Activated T-helper 1 cell treated with Interleukin-2 at 50 U/mL for 16 hours (primary cell): ENCODE measurements around the gene GPR18.
"Not testable (repeated sequence)": the region's sequence is repeated elsewhere in the genome, so short reads cannot be mapped to it uniquely, and the experiment has no call there.

ENCODE experiments used
- DNase-seq: peaks from one replicate; pipeline ENCODE4 v3.0.0-alpha.2; 2020; ENCODE audit warnings: low read depth

The GPR18 gene

DNA sequence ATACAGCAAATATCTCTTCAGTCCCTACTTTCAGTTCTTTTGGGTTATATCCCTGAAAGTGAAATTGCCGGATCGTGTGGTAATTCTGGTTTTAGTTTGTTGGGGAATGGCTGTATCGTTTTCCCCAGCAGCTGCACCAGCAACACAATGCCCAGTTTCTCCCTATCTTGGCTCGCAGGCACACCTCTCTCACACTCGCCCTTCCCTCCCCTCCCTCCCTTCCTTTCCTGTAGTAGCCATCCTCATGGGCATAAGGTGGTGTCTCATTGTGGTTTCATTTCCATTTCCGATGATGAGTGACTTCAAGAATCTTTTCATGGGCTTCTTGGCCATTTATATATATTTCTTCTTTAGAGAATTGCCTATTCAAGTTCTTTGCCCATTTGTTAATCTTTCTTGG is 8.6 kb upstream of the GPR18 start:
- no peak for DNase-seq

DNA sequence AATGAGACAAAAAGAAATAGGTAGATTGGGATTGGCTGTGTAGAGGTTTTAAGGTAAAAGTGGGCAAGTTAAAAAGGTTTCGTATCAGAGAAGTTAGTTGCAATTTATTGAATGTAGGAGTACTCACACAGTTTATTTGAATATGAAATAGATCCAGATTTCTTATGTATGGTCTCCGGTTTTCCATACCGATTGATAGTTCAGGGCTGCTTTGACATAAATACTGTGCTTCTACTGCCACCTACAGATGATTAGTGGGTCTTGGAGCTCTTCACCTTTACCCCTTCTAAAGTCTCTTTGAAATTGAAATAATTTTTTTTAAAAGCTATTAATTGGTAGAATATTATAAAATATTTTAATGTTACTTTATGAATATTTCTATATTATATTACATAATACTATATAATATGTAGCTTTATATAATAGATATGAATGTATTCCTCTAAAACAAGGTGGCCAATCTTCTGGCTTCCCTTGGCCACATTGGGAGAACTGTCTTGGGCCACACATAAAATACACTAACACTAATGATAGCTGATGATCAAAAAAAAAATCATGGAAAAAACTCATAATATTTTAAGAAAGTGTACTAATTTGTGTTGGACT is 7.7 kb upstream of the GPR18 start:
- no peak for DNase-seq

DNA sequence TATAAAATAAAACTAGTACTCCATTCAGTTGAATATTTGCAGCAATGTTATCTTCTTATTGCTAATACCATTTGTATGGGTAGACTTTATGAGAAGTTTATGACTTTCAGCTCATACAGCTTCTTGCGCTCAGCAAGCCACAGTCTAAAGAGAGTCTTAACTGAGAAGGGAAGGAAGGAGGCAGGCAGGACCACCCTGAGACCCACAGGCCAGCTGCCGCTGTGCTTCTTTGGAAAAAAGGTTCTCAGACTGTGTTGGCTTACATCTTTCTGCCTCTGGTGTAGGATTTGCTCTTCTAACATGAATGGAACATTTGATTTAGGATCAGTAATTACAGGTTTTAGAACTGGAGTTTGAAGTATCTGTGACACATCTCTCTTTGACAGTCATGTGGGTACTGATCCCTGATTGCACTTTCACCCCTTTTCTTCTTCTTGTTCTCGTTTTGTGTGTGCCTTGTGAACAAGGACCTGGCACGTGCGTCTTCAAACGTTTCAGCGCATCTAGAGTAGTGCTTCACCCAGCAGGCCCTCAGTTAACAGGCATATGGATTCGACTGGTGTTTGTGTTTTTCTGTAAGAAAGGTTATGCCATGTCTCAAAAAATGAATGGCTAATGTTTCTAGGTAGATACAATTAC is 7.1 kb upstream of the GPR18 start:
- no peak for DNase-seq

DNA sequence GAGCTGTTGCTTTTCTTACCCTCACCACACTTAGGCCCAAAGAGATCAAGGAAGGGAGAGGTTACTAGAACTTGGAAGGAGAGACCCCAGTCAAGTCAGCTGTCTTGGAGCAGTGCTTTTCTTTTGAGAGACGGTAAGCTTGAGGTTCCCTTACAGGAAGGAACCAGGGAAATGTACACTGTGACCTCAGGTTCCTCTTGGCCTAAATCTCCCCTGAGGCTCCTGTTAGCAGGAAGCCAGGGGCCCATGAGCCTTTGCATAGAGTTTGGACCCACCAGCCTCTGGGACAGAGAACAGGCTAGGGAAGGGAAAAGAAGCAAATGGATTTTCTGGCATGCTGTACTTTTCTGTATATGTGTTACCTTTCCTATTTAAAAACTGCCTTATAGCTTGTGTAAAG is 5.9 kb upstream of the GPR18 start:
- no peak for DNase-seq

DNA sequence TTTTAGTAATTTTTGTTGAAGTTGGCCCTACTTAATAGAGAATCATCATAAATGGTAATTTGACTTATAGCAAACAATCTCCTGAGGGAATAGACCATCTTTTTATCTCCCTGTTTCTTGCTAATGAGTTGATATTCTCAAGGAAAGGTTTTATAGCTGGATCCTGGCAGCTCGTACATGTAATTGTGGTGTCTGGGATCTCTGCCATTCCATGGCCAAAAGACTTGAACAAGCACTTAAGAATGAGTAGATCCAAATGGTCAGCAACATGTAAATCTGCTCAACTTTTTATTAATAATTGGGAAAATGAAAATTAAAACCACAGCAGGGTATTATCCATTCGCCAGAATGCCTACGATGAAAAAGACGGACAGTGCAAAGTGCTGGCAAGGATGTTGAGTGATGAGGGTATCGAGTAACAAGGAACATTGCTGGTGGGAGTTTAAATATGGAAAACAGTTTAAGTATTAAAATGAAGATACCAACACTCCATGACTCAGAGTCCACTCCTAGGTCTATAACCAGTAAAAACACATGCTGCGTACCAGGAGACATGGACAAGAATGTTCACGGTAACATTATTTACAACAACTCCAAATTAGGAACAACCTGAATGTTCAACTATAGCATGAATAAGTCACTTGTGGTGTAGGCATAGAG is 5.1 kb upstream of the GPR18 start:
- DNase-seq = no peak

DNA sequence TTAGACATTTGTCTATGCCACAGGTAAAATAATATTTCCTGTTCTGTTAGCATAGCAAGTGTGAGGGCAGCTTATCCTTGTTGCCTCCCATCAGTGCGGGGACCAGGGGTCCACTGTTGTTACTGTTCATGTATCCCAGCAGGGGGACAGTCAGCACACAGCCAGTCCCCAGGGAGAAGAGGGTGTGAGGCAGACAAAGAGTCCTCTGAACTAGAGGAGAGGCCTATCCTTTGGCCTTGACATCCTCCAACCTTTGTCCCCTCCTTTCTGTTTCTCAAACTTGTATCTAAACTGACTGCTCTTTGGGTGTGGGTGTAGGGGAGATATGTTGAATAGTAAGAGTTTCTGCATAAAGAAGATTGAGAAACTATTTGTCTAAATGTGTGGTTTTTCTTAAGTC is 2.9 kb upstream of the GPR18 start:
- no peak for DNase-seq

DNA sequence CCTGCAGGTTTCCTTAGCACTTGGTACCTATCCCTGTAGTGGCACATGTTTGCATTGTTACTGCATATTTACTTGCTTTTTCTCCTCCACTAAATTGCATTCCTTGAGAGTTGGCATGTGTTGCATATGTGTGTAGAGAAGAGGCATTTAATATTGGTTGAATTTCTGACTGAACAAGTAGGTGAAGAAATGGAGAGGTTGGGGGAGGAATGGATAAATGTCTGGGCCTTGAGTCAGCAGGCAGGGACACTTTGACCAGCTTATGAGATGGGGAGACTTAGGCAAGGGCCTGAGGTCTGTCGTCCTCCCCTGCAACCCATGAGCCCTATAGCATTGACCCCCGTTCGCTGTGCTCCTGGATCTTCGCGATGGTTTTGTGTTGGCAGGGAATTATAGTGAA is 2.0 kb upstream of the GPR18 start:
- no peak for DNase-seq

DNA sequence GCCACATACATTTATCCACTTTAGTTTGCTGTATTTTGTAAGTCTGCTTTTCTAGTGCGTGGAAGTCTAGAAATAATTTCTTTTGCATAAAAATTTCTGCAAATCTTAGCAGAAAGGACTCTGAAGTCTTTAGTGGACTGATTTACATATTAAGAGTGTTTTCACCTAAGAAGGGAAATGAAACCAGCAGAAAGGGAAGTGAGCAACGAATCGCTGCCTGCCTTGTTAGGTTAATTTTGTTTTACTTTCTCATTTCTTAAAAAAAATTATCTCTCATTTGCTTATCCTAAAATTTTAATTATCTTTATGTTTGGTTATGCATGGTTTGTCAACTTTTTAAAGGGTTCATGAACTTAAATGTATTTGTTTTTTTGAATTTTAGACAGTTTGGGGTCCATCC is 767 bp upstream of the GPR18 start:
- no peak for DNase-seq

DNA sequence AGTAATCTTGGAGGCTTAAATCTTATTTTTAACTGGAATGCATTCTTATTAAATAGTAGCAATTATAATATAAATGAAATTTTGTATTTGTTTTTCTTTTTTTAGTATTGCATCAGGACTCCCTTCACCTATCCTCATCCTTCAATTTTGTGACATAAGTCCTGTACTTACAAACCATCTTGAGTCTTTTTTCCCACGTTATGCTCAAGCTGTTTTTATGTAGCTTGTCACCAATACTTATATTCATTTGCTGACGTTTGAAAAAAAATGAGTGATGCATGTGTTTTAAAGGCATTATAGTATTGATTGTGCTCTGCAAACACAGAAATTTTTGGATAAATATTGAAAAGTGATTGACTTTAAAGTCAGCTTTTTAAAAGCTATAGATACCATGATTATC is 888 bp downstream of the GPR18 start:
- no peak for DNase-seq

DNA sequence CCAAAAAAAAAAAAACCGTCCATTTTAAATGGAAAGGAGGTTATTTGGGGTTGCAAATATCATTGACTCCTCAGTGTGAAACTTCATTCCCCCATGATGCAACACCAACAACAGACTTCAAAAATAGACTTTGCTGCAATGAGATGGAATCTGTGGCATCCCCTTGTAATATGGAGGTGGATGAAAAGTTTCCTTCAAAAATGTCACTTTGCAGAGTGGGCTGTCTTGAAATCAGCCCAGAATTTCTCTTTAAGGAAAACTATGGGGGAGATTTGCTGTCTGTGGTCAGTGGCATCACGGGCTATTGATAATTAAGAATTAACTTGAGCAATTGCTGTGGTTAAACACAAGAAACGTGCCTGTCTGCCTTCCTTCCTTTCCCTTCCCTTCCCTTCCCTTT is 1.5 kb downstream of the GPR18 start:
- DNase-seq = no peak

DNA sequence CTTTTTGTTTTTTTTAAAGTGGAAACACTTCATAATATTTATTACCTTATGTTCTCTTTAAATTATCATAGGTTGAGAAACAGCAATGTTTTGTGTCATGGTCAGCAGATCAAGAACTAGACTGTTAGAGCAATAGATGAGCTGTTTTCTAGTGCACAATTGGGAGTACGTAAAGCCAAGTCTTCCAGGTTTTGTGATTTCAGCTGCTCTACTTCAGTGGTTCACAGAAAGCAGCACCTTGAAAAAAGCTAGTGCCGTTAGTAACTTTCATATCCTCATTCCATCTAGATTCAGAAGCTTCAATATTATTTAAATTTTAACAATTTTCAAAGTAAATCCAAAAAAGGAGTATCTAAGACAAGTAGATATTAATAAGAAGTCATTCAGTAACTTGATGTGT is 1.9 kb downstream of the GPR18 start:
- DNase-seq = no peak

DNA sequence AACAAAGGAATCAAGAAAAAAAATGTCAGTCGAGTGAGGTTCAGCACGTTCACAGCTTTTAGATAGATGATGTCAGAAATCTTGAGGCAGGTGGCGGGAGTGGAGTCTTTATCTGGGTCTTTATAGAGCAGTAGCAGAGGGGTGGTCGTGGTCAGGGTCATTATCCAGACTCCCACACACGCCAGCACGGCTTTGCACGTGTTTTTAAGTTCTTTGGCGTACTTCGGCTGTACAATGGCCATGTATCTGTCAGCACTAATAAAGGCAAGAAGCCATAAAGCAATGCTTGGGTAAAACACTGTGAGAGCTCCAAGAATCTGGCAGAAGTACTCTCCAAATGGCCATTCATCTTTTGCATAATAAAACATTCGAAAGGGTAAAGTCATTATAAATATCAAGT is 2.9 kb downstream of the GPR18 start:
- DNase-seq = no peak

DNA sequence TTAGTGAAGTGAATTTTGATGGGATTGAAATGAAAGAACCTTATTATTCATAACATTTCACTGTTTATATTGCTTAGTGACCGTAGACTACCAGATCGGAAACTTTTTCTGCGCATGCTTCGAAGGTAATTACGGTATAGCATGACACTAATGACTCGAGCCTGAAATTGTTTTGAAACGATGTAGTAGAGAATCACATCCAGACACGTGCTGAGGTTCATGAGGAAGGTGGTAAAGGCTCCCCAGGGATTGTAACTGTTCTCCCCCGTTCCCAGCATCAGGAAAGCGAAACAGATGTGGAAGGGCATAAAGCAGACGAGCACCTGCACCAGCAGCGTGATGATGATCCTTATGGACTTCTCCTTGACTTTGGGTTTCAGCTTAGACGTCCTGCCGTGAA is 3.3 kb downstream of the GPR18 start:
- DNase-seq = no peak

DNA sequence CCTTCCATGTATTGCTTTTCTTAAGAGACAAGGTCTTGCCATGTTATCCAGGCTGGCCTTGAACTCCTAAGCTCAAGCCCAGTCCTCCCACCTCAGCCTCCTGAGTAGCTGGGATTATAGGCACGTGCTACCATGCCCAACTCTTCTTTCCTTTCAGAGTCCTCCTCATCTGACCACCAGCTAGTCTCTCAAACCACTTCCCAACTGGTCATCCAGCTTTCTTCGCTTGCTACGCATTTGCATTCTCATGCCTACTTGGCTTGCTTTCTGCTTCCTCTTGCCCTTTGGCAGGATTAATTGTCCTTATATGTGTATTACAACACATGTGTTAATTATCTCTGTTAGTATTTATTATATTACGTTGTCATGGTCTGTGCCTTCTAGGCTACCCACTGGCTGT is 6.3 kb downstream of the GPR18 start:
- DNase-seq = no peak

DNA sequence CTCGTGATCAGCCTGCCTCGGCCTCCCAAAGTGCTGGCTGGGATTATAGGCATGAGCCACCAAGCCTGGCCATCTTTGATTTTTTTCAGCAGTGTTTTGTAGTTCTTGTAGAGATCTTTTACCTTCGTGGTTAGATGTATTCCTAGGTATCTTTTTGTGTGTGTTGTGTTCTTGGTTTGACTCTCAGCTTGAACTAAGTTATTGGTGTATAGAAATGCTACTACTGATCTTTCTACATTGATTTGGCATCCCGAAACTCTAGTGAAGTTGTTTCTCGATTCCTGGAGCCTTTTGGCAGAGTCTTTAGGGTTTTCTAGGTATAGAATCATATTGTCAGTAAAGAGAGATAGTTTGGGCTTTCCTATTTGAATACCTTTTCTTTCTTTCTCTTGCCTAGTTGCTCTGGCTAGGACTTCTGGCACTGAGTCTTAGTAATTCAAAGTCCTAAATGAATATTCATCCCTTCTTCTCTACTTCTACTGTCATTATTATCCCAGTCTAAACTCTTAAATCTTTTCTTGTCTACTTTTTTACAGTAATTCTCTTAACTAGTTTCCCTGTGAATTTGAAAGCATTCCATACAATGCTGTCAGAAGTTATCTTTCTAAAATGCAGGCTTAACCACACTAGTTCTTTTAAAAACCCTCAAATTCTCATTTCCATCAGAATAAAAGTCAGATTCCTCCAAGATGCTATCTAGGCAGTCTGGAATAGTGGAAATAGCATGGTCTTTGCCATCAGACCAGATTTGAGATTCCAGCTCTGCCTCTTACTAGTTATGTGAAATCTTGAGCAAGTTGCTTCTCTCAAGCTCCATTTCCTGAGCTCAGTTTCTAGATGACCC is 7.0 kb downstream of the GPR18 start:
- no peak for DNase-seq

DNA sequence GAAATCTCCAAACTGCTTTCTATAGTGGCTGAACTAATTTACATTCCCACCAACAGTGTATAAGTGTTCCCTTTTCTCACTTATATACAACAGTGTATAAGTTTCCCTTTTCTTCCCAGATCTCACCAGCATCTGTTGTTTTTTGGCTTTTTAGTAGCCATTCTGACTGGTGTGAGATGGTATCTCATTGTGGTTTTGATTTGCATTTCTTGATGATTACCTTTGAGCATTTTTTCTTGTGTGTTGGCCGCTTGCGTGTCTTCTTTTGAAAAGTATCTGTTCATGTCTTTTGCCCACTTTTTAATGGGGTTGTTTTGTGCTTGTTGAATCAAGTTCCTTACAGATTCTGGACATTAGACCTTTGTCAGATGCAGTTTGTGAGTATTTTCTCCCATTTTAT is 8.6 kb downstream of the GPR18 start:
- DNase-seq = not testable (repeated sequence)

DNA sequence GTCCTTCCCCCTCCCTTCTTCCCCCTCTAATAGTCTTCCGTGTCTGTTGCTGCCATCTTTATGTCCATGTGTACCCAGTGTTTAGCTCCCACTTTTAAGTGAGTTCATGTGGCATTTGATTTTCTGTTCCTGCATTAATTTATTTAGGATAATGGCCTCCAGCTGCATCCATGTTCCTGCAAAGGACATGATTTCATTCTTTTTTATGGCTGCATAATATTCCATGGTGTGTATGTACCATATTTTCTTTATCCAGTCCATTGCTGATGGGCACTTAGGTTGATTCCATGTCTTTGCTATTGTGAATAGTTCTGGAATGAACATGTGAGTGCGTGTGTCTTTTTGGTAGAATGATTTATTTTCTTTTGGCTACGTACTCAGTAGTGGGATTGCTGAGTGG is 9.0 kb downstream of the GPR18 start:
- DNase-seq = not testable (repeated sequence)

DNA sequence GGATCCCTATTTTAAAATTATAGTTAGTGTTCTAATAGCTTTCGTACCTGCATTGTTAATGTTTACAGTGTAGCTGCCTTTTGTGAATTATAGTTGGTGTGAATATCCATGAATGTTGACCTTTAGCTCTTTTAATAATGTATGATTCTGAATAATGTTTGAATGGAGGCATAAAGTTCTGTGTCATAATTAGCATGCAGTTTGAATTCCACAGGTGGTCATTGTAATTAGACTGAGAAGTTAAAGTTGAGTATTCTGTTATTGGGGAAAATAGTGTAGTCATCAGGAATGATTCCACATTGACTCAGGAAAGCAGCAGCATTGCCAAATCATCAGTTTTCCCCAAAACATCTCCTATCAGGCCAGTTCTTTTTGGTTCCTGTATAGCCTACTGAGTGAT is 12.1 kb downstream of the GPR18 start:
- no peak for DNase-seq

DNA sequence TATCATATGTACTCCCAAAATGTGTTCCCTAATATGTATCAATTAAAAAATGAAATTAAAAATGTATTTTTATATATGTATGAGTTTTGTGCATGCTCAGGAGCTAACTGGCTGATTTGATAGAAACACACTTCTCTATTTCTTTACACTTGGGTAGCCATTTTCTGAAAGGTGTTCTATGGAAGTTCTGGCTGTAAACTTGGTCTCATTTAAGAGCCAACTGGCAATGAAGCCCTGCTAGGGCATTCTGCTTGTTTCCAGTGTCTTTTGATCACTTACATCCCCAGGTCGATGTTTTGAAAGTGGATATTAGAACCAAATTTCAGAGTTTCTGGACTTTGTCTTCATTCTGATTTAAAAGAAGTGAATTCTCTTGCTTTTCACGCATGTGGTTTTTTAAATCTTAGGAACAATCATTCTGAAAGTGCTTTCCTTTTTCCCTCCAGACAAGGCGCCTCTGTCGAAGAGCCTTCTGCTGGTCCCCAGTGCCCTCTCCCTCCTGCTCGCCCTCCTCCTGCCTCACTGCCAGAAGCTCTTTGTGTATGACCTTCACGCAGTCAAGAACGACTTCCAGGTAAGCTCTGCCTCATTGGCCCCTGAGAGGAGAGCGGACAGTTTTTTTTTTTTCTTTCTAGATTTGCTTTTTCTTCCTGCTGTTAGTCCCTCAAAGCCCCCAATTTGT is 20.1 kb downstream of the GPR18 start:
- no peak for DNase-seq

DNA sequence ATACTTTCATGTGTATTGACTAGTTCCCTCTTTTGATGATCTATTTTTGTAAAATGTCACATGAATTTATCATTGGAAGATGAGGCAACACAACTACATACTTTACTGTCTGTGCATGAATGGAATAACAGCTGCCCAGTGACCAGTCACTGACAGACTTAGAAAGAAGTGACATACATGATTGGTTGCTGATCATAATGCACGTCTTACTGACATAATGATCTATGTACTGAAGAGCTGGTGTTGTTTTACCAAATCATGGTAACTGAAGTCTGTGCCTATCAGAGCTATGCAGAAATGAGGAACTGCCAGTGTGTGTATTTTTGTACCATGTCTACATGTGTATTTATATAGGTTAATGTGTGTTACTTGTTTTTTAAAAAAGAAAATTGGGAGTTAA is 26.5 kb downstream of the GPR18 start:
- no peak for DNase-seq

DNA sequence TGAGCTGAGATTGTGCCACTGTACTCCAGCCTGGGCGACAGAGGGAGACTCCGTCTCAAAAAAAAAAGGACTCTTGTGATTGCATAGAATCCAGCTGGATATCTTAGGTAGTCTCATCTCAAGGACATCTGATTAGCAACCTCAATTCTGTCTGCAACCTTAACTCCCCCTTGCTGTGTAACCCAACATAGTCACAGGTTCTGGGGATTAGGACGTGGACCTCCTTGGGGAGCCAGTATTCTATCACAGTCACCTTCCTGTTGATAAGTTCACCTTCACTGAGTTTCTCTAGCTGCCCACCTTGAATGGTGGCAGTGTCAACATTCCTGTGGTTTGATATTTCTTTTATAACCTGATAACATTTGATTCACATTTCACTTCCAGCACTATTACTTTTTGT is 27.2 kb downstream of the GPR18 start:
- DNase-seq = no peak

DNA sequence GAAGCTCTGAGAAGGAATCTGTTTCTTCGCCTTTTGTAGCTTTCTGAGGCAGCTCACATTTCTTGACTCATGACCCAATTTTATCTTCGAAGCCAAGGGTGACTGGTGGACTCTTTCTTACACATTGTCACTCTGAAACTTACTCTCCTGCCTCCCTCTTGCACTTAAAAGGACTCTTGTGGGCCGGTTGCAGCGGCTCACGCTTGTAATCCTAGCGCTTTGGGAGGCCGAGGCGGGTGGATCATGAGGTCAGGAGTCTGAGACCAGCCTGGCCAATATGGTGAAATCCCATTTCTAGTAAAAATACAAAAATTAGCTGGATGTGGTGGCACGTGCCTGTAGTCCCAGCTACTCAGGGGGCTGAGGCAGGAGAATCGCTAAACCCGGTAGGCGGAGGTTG is 27.6 kb downstream of the GPR18 start:
- not testable (repeated sequence) for DNase-seq
